GM12801 (cell line): Measurements from ENCODE around the gene LIPE.

Experiments
- TF ChIP-seq, protein P1 (sequence below): IDR thresholded peaks from one replicate; pipeline ENCODE4 v1.5.1; 2011; ENCODE audit warnings: control low read depth; ENCODE audit not compliant: insufficient read length; ENCODE audit errors: extremely low read depth

LIPE gene, protein sequence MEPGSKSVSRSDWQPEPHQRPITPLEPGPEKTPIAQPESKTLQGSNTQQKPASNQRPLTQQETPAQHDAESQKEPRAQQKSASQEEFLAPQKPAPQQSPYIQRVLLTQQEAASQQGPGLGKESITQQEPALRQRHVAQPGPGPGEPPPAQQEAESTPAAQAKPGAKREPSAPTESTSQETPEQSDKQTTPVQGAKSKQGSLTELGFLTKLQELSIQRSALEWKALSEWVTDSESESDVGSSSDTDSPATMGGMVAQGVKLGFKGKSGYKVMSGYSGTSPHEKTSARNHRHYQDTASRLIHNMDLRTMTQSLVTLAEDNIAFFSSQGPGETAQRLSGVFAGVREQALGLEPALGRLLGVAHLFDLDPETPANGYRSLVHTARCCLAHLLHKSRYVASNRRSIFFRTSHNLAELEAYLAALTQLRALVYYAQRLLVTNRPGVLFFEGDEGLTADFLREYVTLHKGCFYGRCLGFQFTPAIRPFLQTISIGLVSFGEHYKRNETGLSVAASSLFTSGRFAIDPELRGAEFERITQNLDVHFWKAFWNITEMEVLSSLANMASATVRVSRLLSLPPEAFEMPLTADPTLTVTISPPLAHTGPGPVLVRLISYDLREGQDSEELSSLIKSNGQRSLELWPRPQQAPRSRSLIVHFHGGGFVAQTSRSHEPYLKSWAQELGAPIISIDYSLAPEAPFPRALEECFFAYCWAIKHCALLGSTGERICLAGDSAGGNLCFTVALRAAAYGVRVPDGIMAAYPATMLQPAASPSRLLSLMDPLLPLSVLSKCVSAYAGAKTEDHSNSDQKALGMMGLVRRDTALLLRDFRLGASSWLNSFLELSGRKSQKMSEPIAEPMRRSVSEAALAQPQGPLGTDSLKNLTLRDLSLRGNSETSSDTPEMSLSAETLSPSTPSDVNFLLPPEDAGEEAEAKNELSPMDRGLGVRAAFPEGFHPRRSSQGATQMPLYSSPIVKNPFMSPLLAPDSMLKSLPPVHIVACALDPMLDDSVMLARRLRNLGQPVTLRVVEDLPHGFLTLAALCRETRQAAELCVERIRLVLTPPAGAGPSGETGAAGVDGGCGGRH

DNA sequence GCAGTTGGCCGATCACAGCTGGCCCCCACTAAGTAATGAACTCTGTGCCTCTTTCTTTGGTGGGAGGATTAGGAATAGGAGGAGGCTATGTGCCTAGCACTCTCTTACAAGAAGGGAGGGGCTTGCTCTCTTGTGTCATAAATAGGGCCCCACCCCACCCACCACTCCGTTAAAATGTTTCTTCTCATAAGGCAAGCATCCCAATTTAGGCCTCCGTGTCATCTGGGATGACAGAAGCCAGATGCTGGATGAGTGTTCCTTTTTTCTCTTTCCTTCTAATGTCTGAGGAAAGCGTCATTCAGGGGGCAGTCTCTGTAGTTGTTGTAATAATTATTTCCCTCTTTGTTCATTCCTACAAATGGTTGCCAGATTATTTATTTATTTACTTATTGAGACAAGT, at the start of gene LIPE:
Gene LIPE, minus strand, starts transcription at position 76 of the 400 bp plus-strand sequence. CDS start 239 bp downstream, outside the sequence.
- TF ChIP-seq, protein P1, sequence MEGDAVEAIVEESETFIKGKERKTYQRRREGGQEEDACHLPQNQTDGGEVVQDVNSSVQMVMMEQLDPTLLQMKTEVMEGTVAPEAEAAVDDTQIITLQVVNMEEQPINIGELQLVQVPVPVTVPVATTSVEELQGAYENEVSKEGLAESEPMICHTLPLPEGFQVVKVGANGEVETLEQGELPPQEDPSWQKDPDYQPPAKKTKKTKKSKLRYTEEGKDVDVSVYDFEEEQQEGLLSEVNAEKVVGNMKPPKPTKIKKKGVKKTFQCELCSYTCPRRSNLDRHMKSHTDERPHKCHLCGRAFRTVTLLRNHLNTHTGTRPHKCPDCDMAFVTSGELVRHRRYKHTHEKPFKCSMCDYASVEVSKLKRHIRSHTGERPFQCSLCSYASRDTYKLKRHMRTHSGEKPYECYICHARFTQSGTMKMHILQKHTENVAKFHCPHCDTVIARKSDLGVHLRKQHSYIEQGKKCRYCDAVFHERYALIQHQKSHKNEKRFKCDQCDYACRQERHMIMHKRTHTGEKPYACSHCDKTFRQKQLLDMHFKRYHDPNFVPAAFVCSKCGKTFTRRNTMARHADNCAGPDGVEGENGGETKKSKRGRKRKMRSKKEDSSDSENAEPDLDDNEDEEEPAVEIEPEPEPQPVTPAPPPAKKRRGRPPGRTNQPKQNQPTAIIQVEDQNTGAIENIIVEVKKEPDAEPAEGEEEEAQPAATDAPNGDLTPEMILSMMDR = no peak

DNA sequence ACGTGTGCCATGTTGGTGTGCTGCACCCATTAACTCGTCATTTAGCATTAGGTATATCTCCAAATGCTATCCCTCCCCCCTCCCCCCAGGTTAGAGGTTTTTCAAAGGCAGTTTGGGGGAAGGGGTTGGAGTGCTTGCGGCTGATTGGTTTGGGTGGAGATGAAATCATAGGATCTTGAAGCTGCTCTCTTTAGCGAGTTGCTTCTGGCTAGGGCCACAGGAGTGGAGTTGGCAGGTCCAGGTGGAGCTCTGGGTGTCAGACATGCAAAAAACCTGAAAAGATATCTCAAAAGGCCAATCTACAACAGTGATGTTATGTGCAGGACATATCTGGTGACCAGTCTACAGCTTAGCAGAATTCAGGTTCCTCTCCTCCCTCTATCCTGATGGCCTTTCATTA, 48.2 kb upstream of the LIPE start:
- TF ChIP-seq, protein P1 = no peak

DNA sequence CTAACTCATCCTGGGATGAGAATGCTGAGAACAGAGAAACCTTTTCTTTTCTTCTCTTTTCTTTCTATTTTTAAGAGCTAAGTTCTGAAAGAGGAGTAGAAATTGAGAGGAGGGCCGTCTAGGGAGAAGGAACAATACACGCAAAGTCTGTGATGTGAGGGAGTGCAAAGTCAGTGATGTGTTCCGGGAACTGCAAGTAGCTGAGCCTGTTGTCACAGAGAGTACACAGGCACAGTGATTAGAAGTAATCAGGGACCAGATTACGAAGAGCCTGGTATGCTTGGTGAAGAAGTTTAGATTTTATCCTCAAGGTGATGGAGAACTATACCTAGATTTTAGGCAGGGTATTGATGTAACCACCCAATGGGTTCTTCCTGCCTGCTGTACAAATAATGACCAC, 47.6 kb upstream of the LIPE start:
- TF ChIP-seq, protein P1 = no peak

DNA sequence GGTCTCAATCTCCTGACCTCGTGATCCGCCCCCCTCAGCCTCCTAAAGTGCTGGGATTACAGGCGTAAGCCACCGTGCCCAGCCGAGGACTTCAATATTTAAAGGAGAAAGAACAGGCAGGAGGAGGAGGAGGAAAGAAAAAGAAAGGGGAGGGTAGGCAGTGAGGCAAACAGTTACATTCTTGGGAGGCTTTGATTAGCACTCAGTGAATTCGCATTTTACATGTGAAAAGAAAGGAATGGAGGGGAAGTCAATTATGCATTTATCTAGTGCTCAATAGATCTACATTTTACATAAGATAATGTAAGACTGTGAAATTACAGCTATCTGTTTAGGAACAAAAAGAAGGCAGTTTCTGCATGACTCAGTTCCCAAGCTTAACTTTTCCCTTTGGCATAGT, 46.5 kb upstream of the LIPE start:
- TF ChIP-seq, protein P1 = no peak

DNA sequence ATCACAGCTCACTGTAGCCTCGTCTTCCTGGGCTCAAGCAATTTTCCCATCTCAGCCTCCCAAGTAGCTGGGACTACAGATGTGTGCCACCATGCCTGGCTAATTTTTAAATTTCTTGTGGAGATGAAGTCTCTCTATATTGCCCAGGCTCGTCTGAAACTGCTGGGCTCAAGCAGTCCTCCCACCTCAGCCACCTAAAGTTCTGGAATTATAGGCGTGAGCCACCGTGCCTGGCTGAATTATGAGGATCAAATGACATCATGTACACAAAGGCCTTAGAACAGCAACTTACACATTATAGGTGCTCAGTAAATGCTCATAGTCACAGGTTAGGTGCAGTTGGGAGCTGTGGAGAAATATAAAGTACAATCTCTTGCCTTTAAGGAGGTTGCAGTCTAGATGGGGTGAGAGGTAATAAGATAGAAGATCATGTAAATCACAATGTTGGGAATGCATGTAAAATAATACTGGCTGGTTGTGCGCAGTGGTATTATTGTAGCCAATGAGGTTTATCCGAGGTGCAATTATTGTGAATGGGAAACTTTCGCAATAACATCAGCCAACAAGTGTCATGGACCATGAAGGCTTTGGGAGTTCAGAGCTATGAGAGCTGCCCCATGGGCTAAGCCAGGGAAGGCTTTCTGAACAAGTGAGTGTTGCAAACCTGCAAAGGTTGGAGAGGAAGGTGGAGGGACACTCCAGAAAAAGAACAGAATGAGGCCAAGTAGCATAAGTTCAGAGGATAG, 45.4 kb upstream of the LIPE start:
- TF ChIP-seq, protein P1 = no peak

DNA sequence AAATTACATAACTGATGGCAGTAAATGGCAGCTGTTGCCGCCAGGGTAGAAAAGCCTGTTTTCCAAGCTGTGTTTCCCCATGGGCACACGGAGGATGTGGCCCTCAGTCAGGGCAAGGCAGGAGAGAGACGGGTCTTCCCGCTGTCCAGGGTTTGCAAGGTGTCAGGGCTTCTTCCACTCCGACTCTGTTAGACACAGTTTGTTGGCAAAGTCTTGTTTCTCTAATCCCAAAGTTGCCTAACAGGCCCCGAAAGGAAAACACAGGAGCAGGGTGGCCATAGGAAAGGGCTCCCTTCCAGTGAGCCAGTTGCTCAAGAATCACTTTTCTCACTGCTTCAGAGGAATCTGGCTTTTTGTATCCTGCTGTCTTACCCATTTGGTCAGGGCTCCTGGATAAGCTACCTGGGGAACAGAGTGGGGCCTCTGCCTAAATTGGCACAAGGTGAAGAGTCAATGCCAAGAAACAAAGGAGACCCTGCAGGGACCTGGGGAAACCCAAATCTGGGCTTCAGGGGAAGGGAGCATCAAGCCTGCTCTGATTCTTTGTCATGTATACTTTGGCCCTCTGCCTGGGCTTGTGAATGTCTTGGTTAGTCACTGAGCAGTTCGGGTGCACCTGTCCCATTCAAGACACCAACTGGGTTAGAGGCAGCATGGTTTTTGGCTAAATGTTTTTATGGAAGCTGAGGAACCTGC, 44.5 kb upstream of the LIPE start:
- TF ChIP-seq, protein P1 = no peak
